HG02678 (cell line): ENCODE measurements around the gene C7orf25.

Experiments
- ATAC-seq: cut with Tn5 transposase; IDR thresholded peaks from one replicate; pipeline ENCODE4 v1.9.1; 2021; ENCODE audit warnings: mild to moderate bottlenecking, moderate library complexity; ENCODE audit not compliant: unreplicated experiment

The C7orf25 gene

GRCh38 chr7:42880392-42880791, 31.5 kb downstream of the C7orf25 start:
- ATAC-seq: no peak

- no peak for ATAC-seq
Observed at GRCh38 chr7:42878303-42878702, 33.6 kb downstream of the C7orf25 start.

- ATAC-seq: no peak
Observed at GRCh38 chr7:42877862-42878261, 34.0 kb downstream of the C7orf25 start.

- peak; percentile 90 for ATAC-seq
Observed at GRCh38 chr7:42876182-42877068, 35.4 kb downstream of the C7orf25 start.

- ATAC-seq: peak; percentile 98
Observed at GRCh38 chr7:42869131-42870020, 42.5 kb downstream of the C7orf25 start.

GRCh38 chr7:42868480-42868879, 43.4 kb downstream of the C7orf25 start:
- ATAC-seq: no peak
